Measurements from ENCODE around the gene PPP3R1.

Gene PPP3R1

GRCh38 chr2:68135448-68136320, 116.6 kb downstream of the PPP3R1 start:
- no peak for DNase-seq

- no peak for DNase-seq
These were observed 117.8 kb downstream of the PPP3R1 start for GRCh38 chr2:68134554-68134953.

- no peak for DNase-seq
These were observed 118.2 kb downstream of the PPP3R1 start for GRCh38 chr2:68134120-68134519.
